Endothelial cell of umbilical vein (primary cell): Measurements from ENCODE around the gene NAP1L4. TPM values are rescaled to one million over a fixed set of nuclear protein-coding genes. Genes with fewer than 3 reads are reported as not detected.

ENCODE experiments used
- BruUV-seq: library from RNA; stranded (reverse); fragments of 400-500 nt; replicated peaks from 2 replicates; lab custom pipeline; 2021; lab: Mats Ljungman, UMichigan
- CTCF ChIA-PET: fragments of 300-600, 350-600 bp; sonication (Branson Sonifier 250); formaldehyde crosslinking; loops from one replicate; lab custom pipeline; 2021; ENCODE audit warnings: antibody characterized with exemption, inconsistent platforms; lab: Charles Lee
- POLR2A ChIA-PET: fragments of 300-600, 350-600 bp; sonication (Branson Sonifier 250); formaldehyde crosslinking; loops from one replicate; lab custom pipeline; 2021; ENCODE audit warnings: antibody characterized with exemption, inconsistent platforms; lab: Charles Lee
- DNase-seq: peaks from one replicate; pipeline ENCODE4 v3.0.0-alpha.2; 2011; ENCODE audit warnings: low read depth, low spot score
- FAIRE-seq: peaks from 2 replicates; lab custom pipeline; 2011; peaks lifted over from hg19 to GRCh38; lab: Jason Lieb, UNC
- H2AFZ ChIP-seq: 2 replicates; pipeline ENCODE4 v1.6.0; 2012; ENCODE audit warnings: low read depth, low read length, control low read depth, inconsistent platforms
- H3K27ac ChIP-seq: 2 replicates; pipeline ENCODE4 v1.5.1; 2011; ENCODE audit warnings: low read depth, mild to moderate bottlenecking, control low read depth, low read length, moderate library complexity; ENCODE audit not compliant: insufficient read depth
- H3K27me3 ChIP-seq, 2 experiments: 2 replicates each; pipeline versions ENCODE4 v1.6.0 to v1.6.1; 2011; ENCODE audit warnings: low read length in 2 of 2, mixed read lengths in 1 of 2; ENCODE audit not compliant: control insufficient read depth in 2 of 2, insufficient read depth in 2 of 2
- H3K36me3 ChIP-seq, 2 experiments: 2 replicates in 1 of 2; 3 replicates in 1 of 2; pipeline ENCODE4 v1.5.1; 2011; ENCODE audit warnings: low read length in 2 of 2, mild to moderate bottlenecking in 1 of 2, moderate library complexity in 1 of 2; ENCODE audit not compliant: control insufficient read depth in 2 of 2, insufficient read depth in 2 of 2; ENCODE audit errors: extremely low read depth in 1 of 2
- H3K4me1 ChIP-seq: 3 replicates; pipeline ENCODE4 v1.5.1; 2011; ENCODE audit warnings: mild to moderate bottlenecking, low read length; ENCODE audit not compliant: control insufficient read depth, insufficient read depth; ENCODE audit errors: extremely low read depth
- H3K4me2 ChIP-seq: 2 replicates; pipeline ENCODE4 v1.6.1; 2011; ENCODE audit warnings: low read length, control low read depth, mixed read lengths; ENCODE audit not compliant: insufficient read depth
- H3K4me3 ChIP-seq, 3 experiments: fragments of 200-600 bp in 1 of 3; sonication (generic), shearing (Covaris generic) in 1 of 3; replicated peaks in 1 of 3; 2 replicates each; pipeline ENCODE4 v1.5.1; 2011 to 2016; ENCODE audit warnings: control low read depth in 3 of 3, low read length in 3 of 3, mild to moderate bottlenecking in 2 of 3, inconsistent platforms in 1 of 3, low read depth in 1 of 3, moderate library complexity in 1 of 3; ENCODE audit not compliant: insufficient read depth in 1 of 3
- H3K79me2 ChIP-seq: 2 replicates; pipeline ENCODE4 v1.6.0; 2012; ENCODE audit warnings: low read length, inconsistent platforms; ENCODE audit not compliant: control insufficient read depth, insufficient read depth
- H3K9ac ChIP-seq: replicated peaks from 2 replicates; pipeline ENCODE3; 2011; ENCODE audit warnings: low read length, control low read depth; ENCODE audit not compliant: insufficient read depth; ENCODE audit errors: extremely low read depth
- H3K9me1 ChIP-seq: replicated peaks from 3 replicates; pipeline ENCODE4 v1.6.0; 2011; ENCODE audit warnings: mild to moderate bottlenecking, low read length; ENCODE audit not compliant: control insufficient read depth, insufficient read depth; ENCODE audit errors: extremely low read depth
- H3K9me3 ChIP-seq: replicated peaks from 2 replicates; pipeline ENCODE4 v1.5.1; 2012; ENCODE audit warnings: low read length, inconsistent platforms; ENCODE audit not compliant: control insufficient read depth, insufficient read depth
- H4K20me1 ChIP-seq: replicated peaks from 2 replicates; pipeline ENCODE3; 2011; ENCODE audit warnings: mild to moderate bottlenecking, low read length; ENCODE audit not compliant: control insufficient read depth, insufficient read depth; ENCODE audit errors: extremely low read depth
- CTCF ChIP-seq, 2 donors: IDR thresholded peaks; 1 replicate in 1 of 2; 2 replicates in 1 of 2; pipeline ENCODE4 v1.5.1; 2011; ENCODE audit warnings: low read length in 2 of 2, mild to moderate bottlenecking in 2 of 2, moderate library complexity in 2 of 2, control low read depth in 1 of 2, inconsistent platforms in 1 of 2, low read depth in 1 of 2; ENCODE audit not compliant: insufficient read depth in 1 of 2; ENCODE audit errors: extremely low read depth in 1 of 2
- EZH2 ChIP-seq: IDR thresholded peaks from 2 replicates; pipeline ENCODE4 v1.6.1; 2012; ENCODE audit warnings: borderline replicate concordance, low read depth, mild to moderate bottlenecking, moderate library complexity, low read length, inconsistent platforms; ENCODE audit not compliant: severe bottlenecking
- FOS ChIP-seq: IDR thresholded peaks from 2 replicates; pipeline ENCODE4 v1.6.1; 2011; ENCODE audit warnings: mild to moderate bottlenecking, low read length, moderate library complexity, borderline replicate concordance; ENCODE audit not compliant: insufficient read depth
- GATA2 ChIP-seq: IDR thresholded peaks from 2 replicates; pipeline ENCODE4 v1.7.0; 2011; ENCODE audit warnings: low read depth, mild to moderate bottlenecking, moderate library complexity, mixed read lengths, low read length; ENCODE audit not compliant: insufficient read length, insufficient read depth
- JUN ChIP-seq: IDR thresholded peaks from 2 replicates; pipeline ENCODE4 v1.6.1; 2011; ENCODE audit warnings: borderline replicate concordance, low read depth; ENCODE audit not compliant: insufficient read length, insufficient read depth
- MAX ChIP-seq: IDR thresholded peaks from 2 replicates; pipeline ENCODE4 v1.6.1; 2011; ENCODE audit not compliant: insufficient read depth, insufficient read length
- MYC ChIP-seq: IDR thresholded peaks from one replicate; pipeline ENCODE4 v1.6.1; 2011; ENCODE audit warnings: mild to moderate bottlenecking, low read depth, low read length
- POLR2A ChIP-seq: IDR thresholded peaks from 2 replicates; pipeline ENCODE4 v1.6.1; 2012; ENCODE audit warnings: low read depth, mild to moderate bottlenecking, control low read depth, low read length
- POLR2AphosphoS5 ChIP-seq: IDR thresholded peaks from 2 replicates; pipeline ENCODE4 v1.6.1; 2012; ENCODE audit warnings: low read depth, mild to moderate bottlenecking, control low read depth, low read length, moderate library complexity; ENCODE audit not compliant: insufficient read depth
- dilution Hi-C: fragments of 300-500 bp; cut with MboI; formaldehyde crosslinking; loops from one replicate; pipeline ENCODE4 v1.15.0; 2019; ENCODE audit warnings: low sequenced_read_pairs; ENCODE audit not compliant: extremely low pct_ligation_motif_present
- intact Hi-C: fragments of 100-400 bp; cut with micrococcal nuclease; formaldehyde crosslinking; loops from one replicate; pipeline ENCODE4 v1.10.0; 2022
- polyA plus RNA-seq, 4 experiments: library from polyadenylated mRNA; depleted of rRNA in 3 of 4; stranded (reverse) in 3 of 4; unstranded in 1 of 4; fragments of >200 nt; gene quantifications; 2 replicates each; pipeline versions ENCODE4 v1.2.1 to v1.2.3, GENCODE V29; 2011 to 2012; ENCODE audit warnings: missing spikeins in 1 of 4
- total RNA-seq: library from RNA; stranded (reverse); gene quantifications from 2 replicates; pipeline ENCODE4 v1.2.3, GENCODE V29; 2021

NAP1L4 gene
- total and polyA plus RNA-seq, 2 donors (not counting 3 experiments of a cell fraction or from before 2014, with no cell fraction given): 100.0 to 177 TPM

GRCh38 chr11:2991452-2992233, 486 bp downstream of the NAP1L4 start:
- H3K4me2 ChIP-seq: peak overlapping the region; percentile 95
- H3K36me3 ChIP-seq: no peaks in the 10 kb centered on the region
- FAIRE-seq: no peak
- TF ChIP-seq FOS (no peak), POLR2AphosphoS5 (peak; percentile 36), MYC (no peak), GATA2 (no peak), POLR2A (peak; percentile 46), JUN (no peak), CTCF (IDR thresholded peaks at IDR 0.05; ENCODE audit: extremely low read depth in 1 of 2, insufficient read depth in 1 of 2, low read depth in 1 of 2, low read length in 2 of 2) (no peak), MAX (no peak), EZH2 (no peak)
- no peaks in the 10 kb centered on the region for H3K27me3 ChIP-seq
- peak; percentile 57 for DNase-seq
- dilution Hi-C loops: no loop called here
- ChIA-PET POLR2A (interaction anchor here (0.7 to 1.6 kb wide), 5 partner anchors 9 to 63 kb away, joined by 3 to 4 read pairs (median 3); partner anchors contain the start of gene PHLDA2), CTCF (interaction anchor here (0.6 to 1.3 kb wide), 11 partner anchors 10 to 459 kb away, joined by 3 to 5 read pairs (median 4); partner anchors contain the start of gene PHLDA2)
- no peaks in the 10 kb centered on the region for H3K9me3 ChIP-seq
- H3K9me1 ChIP-seq: no peaks in the 10 kb centered on the region
- H2AFZ ChIP-seq: peak overlapping the region; percentile 55
- H3K27ac ChIP-seq: peak overlapping the region; percentile 64
- peaks cover 52% of the 10 kb centered on the region for H3K79me2 ChIP-seq
- intact Hi-C loops: loop anchor here (1.0 to 10.0 kb wide), 5 partner anchors 41 to 457 kb away; partner anchors contain the start of gene CARS1
- BruUV-seq: no TSS peak
- H3K4me1 ChIP-seq: peaks cover 33% of the 10 kb centered on the region
- H3K4me3 ChIP-seq: peak overlapping the region; percentile 64 to 97 (median 95)
- peak overlapping the region; percentile 85 for H3K9ac ChIP-seq
- peaks cover 4% of the 10 kb centered on the region for H4K20me1 ChIP-seq
